ENCODE data around the gene SNX25. TPM values are rescaled to one million over a fixed set of nuclear protein-coding genes. Genes with fewer than 3 reads are reported as not detected.

The SNX25 gene
- polyA plus RNA-seq, 1 donor from 2014 or later = 6.4 TPM

GRCh38 chr4:185341841-185342240 is 132.4 kb downstream of the SNX25 start:
- TF ChIP-seq REST (IDR thresholded peaks at IDR 0.05; ENCODE audit: borderline replicate concordance) (no peak), EP300 (conservative IDR thresholded peaks at IDR 0.05; ENCODE audit: poor library complexity, severe bottlenecking) (no peak), MXI1 (conservative IDR thresholded peaks at IDR 0.05; ENCODE audit: poor library complexity, severe bottlenecking) (no peak), EZH2 (IDR thresholded peaks at IDR 0.05; ENCODE audit: borderline replicate concordance, insufficient read depth, low read length, poor library complexity, severe bottlenecking) (no peak), POLR2AphosphoS5 (IDR thresholded peaks at IDR 0.05) (no peak), RAD21 (conservative IDR thresholded peaks at IDR 0.05) (no peak), SMC3 (conservative IDR thresholded peaks at IDR 0.05; ENCODE audit: poor library complexity) (no peak)
- TF ChIP-seq, protein P1, sequence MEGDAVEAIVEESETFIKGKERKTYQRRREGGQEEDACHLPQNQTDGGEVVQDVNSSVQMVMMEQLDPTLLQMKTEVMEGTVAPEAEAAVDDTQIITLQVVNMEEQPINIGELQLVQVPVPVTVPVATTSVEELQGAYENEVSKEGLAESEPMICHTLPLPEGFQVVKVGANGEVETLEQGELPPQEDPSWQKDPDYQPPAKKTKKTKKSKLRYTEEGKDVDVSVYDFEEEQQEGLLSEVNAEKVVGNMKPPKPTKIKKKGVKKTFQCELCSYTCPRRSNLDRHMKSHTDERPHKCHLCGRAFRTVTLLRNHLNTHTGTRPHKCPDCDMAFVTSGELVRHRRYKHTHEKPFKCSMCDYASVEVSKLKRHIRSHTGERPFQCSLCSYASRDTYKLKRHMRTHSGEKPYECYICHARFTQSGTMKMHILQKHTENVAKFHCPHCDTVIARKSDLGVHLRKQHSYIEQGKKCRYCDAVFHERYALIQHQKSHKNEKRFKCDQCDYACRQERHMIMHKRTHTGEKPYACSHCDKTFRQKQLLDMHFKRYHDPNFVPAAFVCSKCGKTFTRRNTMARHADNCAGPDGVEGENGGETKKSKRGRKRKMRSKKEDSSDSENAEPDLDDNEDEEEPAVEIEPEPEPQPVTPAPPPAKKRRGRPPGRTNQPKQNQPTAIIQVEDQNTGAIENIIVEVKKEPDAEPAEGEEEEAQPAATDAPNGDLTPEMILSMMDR (IDR thresholded peaks at IDR 0.05; ENCODE audit: poor library complexity, severe bottlenecking) = no peak
- Histone ChIP-seq H3K9ac (ENCODE audit: low read length) (no peak overlapping the region), H4K20me1 (ENCODE audit: insufficient read depth) (no peaks in the 10 kb centered on the region), H2AFZ (ENCODE audit: low read depth, low read length) (no peak overlapping the region), H3K4me2 (ENCODE audit: low read length) (no peak overlapping the region), H3K27ac (ENCODE audit: low read length) (no peak overlapping the region), H3K79me2 (replicated peaks; ENCODE audit: insufficient read depth, low read length) (no peaks in the 10 kb centered on the region), H3K36me3 (ENCODE audit: insufficient read depth, low read length) (no peaks in the 10 kb centered on the region), H3K27me3 (ENCODE audit: insufficient read depth, low read depth, low read length) (no peaks in the 10 kb centered on the region), H3K9me3 (ENCODE audit: low read length) (no peaks in the 10 kb centered on the region), H3K4me3 (ENCODE audit: low read length) (no peak overlapping the region), H3F3A (ENCODE audit: insufficient read depth, low read length, poor library complexity, severe bottlenecking) (no peaks in the 10 kb centered on the region), H3K9me2 (ENCODE audit: insufficient read depth, low read length) (no peaks in the 10 kb centered on the region)

DNA sequence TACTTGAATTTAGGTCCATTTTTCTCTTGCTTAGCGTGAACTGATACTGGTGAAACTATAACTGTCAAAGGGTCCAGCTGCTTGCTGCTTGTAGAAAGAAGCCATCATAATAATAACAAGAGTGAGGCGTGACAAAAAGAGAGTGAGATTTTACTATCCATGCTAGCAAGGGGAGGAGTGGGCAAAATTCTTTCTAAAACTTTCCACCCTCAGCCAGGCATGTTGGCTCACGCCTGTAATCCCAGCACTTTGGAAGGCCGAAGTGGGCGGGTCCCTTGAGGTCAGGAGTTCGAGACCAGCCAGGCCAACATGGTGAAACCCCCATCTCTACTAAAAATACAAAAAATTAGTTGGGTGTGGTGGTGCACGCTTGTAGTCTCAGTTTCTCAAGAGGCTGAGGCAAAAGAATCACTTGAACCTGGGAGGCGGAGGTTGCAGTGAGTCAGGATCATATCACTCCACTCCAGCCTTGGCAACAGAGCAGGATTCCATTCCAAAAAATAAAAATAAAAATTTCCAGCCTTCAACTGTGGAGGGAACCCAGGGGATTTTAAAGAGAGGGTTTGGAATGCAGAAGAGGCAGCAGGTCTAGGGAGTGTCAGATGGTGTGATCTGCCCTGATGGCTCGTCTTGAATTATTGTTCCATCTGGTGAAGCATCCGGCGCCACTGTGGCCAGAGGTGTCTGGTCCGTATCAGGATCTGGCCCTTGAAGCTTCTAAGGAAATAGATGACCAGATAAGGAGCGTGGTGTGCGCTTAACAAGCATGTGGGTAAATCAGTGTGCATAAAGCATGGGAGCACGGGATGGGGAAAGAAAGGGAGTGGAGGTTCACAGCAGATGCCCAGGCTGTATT is 134.6 kb downstream of the SNX25 start:
- no peaks in the 10 kb centered on the region for H3K27me3 ChIP-seq (ENCODE audit: insufficient read depth, low read depth, low read length)
- H3K9me3 ChIP-seq (ENCODE audit: low read length) = no peaks in the 10 kb centered on the region
- TF ChIP-seq EP300 (conservative IDR thresholded peaks at IDR 0.05; ENCODE audit: poor library complexity, severe bottlenecking) = no peak
- no peak for TF ChIP-seq POLR2AphosphoS5 (IDR thresholded peaks at IDR 0.05)
- TF ChIP-seq REST (IDR thresholded peaks at IDR 0.05; ENCODE audit: borderline replicate concordance) = no peak
- TF ChIP-seq RAD21 (conservative IDR thresholded peaks at IDR 0.05) = no peak
- no peak for TF ChIP-seq TAF1 (IDR thresholded peaks at IDR 0.05; ENCODE audit: low read depth)
- TF ChIP-seq MXI1 (conservative IDR thresholded peaks at IDR 0.05; ENCODE audit: poor library complexity, severe bottlenecking) = no peak
- no peak for TF ChIP-seq SMC3 (conservative IDR thresholded peaks at IDR 0.05; ENCODE audit: poor library complexity)
- TF ChIP-seq, protein P1 (IDR thresholded peaks at IDR 0.05; ENCODE audit: poor library complexity, severe bottlenecking) = no peak
- no peak for TF ChIP-seq EZH2 (IDR thresholded peaks at IDR 0.05; ENCODE audit: borderline replicate concordance, insufficient read depth, low read length, poor library complexity, severe bottlenecking)
- H3K79me2 ChIP-seq (replicated peaks; ENCODE audit: insufficient read depth, low read length) = no peaks in the 10 kb centered on the region
- H3F3A ChIP-seq (ENCODE audit: insufficient read depth, low read length, poor library complexity, severe bottlenecking) = no peaks in the 10 kb centered on the region
- H3K27ac ChIP-seq (ENCODE audit: low read length) = no peak overlapping the region
- no peaks in the 10 kb centered on the region for H3K9me2 ChIP-seq (ENCODE audit: insufficient read depth, low read length)
- no peaks in the 10 kb centered on the region for H4K20me1 ChIP-seq (ENCODE audit: insufficient read depth)
- H3K36me3 ChIP-seq (ENCODE audit: insufficient read depth, low read length) = no peaks in the 10 kb centered on the region
- H2AFZ ChIP-seq (ENCODE audit: low read depth, low read length) = no peak overlapping the region
- no peak overlapping the region for H3K4me3 ChIP-seq (ENCODE audit: low read length)
- no peak overlapping the region for H3K4me2 ChIP-seq (ENCODE audit: low read length)
- H3K9ac ChIP-seq (ENCODE audit: low read length) = no peak overlapping the region

Data from neural cell (in vitro differentiated cells).